Measurements from ENCODE around the gene TRIM52. TPM values are rescaled to one million over a fixed set of nuclear protein-coding genes. Genes with fewer than 3 reads are reported as not detected.

Gene TRIM52
- polyA plus RNA-seq, 1 of the 3 experiments (the other 2 are of a cell fraction) = 6.4 TPM

DNA sequence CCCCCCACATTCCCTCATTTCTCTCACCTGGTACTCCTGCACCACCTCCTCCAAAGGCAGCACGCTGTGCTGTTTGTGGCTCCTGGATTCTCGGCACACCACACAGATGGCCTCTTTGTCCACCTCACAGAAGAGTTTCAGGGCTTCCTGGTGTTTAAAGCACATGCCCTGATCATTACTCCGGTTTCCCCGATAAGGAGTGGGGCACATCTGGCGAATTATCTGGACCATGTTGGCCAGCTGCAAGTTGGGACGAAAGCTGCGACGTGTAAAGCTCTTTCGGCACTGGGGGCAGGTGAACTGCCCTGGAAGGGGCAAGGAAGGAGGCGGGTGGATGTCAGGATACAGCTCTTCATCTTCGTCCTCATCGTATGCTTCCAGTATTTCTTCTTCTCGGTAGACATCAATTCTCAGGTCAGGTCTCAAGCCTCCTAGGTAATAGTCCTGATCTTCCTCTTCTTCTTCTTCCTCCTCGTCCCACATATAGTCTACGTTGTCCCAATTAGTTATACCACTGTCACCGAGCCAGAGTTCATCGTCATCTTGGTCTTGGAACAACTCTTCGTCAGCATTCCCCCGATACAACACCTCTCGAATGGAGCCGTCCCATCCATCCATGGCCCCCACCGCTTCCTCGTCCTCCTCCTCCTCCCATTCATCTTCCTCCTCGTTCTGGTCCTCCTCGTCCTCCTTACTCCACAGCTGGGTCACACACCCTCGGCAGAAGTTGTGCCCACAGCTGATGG, 796 bp downstream of the TRIM52 start (continued):
- TF ChIP-seq YY1 (IDR thresholded peaks at IDR 0.05; ENCODE audit: low read depth) = no peak
- TF ChIP-seq JUND (IDR thresholded peaks at IDR 0.05) = no peak
- no peak for TF ChIP-seq NFIC (IDR thresholded peaks at IDR 0.05; ENCODE audit: borderline replicate concordance)
- no peak for TF ChIP-seq TAF1 (IDR thresholded peaks at IDR 0.05; ENCODE audit: borderline replicate concordance, low read depth, low read length)
- TF ChIP-seq RAD21 (IDR thresholded peaks at IDR 0.05; ENCODE audit: low read length) = no peak

DNA sequence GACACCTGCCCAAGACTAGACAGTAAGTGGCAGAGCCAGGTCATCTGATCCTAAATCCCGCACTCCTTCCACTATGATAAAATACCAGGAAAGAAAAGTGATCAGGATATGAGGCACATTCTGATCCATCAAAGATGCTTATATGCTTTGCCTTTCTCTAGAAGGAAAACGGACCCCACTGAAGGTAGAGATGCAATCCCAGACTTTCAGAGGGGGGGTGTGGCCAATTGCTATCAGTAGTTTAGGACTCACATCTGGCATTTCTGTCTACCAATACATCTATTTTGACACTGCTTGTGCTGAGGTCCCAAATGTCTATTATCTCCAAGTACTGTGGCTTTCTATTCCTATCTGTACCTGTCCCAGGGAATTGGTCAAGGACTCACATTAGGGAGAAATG, 1.7 kb downstream of the TRIM52 start:
- H3K9ac ChIP-seq = peak overlapping the region; percentile 100
- POLR2A ChIA-PET = interaction anchor here (3.7 kb wide), 1 partner anchor 8 kb away, joined by 22 read pairs; no protein-coding TSS in a partner anchor

DNA sequence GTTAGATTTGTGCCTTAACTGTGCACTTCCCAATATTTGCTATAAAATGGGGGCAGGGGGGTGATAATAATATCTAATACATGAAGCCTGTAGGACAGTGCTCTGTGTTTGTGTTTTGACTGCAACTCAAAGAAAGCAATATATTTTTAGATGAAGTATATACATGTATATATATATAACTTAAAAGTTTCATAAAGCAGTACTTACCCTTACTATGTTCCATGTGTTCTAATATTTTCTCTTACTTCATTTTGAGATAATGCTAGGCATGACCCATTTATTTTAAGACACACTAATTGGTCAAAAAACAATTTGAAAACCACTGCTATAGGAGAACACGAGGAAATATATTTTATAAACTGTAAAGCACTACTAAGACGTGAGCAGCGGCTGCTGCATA, 2.4 kb downstream of the TRIM52 start:
- CTCF ChIA-PET = interaction anchor here (0.6 kb wide), 1 partner anchor 1284 kb away, joined by 3 read pairs; no protein-coding TSS in a partner anchor
- no peaks in the 10 kb centered on the region for H3K9me2 ChIP-seq
- peaks cover 16% of the 10 kb centered on the region for H3F3A ChIP-seq (replicated peaks; ENCODE audit: insufficient read depth)
- 79% methylated on average over 3 of the region's 3 CpGs for WGBS (ENCODE audit: low lambda C conversion rate)
- H4K20me1 ChIP-seq (ENCODE audit: insufficient read depth) = peaks cover 56% of the 10 kb centered on the region
- H3K27ac ChIP-seq (ENCODE audit: low read depth in 2 of 2, low read length in 1 of 2) = no peak overlapping the region
- H3K27me3 ChIP-seq (ENCODE audit: insufficient read depth) = no peaks in the 10 kb centered on the region
- H3K79me2 ChIP-seq (ENCODE audit: insufficient read depth) = peaks cover 90% of the 10 kb centered on the region
- TF ChIP-seq FOXJ3 (CRISPR knock-in tag; IDR thresholded peaks at IDR 0.05) (no peak), SIN3A (IDR thresholded peaks at IDR 0.05; ENCODE audit: borderline replicate concordance, low read depth, low read length) (no peak), ELF1 (IDR thresholded peaks at IDR 0.05) (no peak), POLR2AphosphoS5 (IDR thresholded peaks at IDR 0.05; ENCODE audit: low read depth, low read length) (no peak)
- H3K4me2 ChIP-seq = peak overlapping the region; percentile 100
- no peak overlapping the region for H3K9ac ChIP-seq
- H3K4me3 ChIP-seq (ENCODE audit: low read depth in 2 of 2, low read length in 1 of 2) = peak overlapping the region; percentile 84 to 97
- no peak overlapping the region for H2AFZ ChIP-seq (ENCODE audit: low read depth)
- DNase-seq = no peak
- POLR2A ChIA-PET = no interaction called here
- H3K4me1 ChIP-seq (ENCODE audit: control insufficient read depth in 1 of 2, insufficient read depth in 2 of 2, low read depth in 1 of 2, low read length in 1 of 2) = peaks cover 0 to 21% of the 10 kb centered on the region in 2 experiments; a peak in 2 of 4 replicates
- H3K36me3 ChIP-seq (replicated peaks in 1 of 2; ENCODE audit: control insufficient read depth in 1 of 2, insufficient read depth in 2 of 2, low read length in 1 of 2) = peaks cover 26 to 28% of the 10 kb centered on the region in 2 experiments
- no peaks in the 10 kb centered on the region for H3K9me3 ChIP-seq

More for the DNA sequence above, 1.7 kb downstream of the TRIM52 start:
- H3K36me3 ChIP-seq (replicated peaks in 1 of 2; ENCODE audit: control insufficient read depth in 1 of 2, insufficient read depth in 2 of 2, low read length in 1 of 2) = peaks cover 24 to 30% of the 10 kb centered on the region in 2 experiments
- H3K4me2 ChIP-seq = peak overlapping the region; percentile 100
- no peak for TF ChIP-seq MXI1 (IDR thresholded peaks at IDR 0.05; ENCODE audit: low read depth, low read length)
- no peak for TF ChIP-seq EZH2phosphoT487 (IDR thresholded peaks at IDR 0.05; ENCODE audit: borderline replicate concordance, low read depth)
- no peak for TF ChIP-seq GABPA (IDR thresholded peaks at IDR 0.05; ENCODE audit: low read depth)
- TF ChIP-seq ELF1 (IDR thresholded peaks at IDR 0.05) = no peak
- no peak for TF ChIP-seq GATA2 (CRISPR knock-in tag; IDR thresholded peaks at IDR 0.05)
- TF ChIP-seq, protein P1, sequence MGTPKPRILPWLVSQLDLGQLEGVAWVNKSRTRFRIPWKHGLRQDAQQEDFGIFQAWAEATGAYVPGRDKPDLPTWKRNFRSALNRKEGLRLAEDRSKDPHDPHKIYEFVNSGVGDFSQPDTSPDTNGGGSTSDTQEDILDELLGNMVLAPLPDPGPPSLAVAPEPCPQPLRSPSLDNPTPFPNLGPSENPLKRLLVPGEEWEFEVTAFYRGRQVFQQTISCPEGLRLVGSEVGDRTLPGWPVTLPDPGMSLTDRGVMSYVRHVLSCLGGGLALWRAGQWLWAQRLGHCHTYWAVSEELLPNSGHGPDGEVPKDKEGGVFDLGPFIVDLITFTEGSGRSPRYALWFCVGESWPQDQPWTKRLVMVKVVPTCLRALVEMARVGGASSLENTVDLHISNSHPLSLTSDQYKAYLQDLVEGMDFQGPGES (IDR thresholded peaks at IDR 0.05; ENCODE audit: low read depth, low read length) = no peak
- TF ChIP-seq RCOR1 (IDR thresholded peaks at IDR 0.05; ENCODE audit: low read length) = no peak
- TF ChIP-seq YY1 (IDR thresholded peaks at IDR 0.05; ENCODE audit: low read depth) = no peak
- no peak for TF ChIP-seq TAF1 (IDR thresholded peaks at IDR 0.05; ENCODE audit: borderline replicate concordance, low read depth, low read length)
- TF ChIP-seq NRF1 (IDR thresholded peaks at IDR 0.05; ENCODE audit: low read depth, low read length) = no peak
- 29% methylated on average over 2 of the region's 2 CpGs for WGBS (ENCODE audit: low lambda C conversion rate)
- H3K27me3 ChIP-seq (ENCODE audit: insufficient read depth) = no peaks in the 10 kb centered on the region
- CTCF ChIA-PET = interaction anchor here (1.2 to 1.6 kb wide), 2 partner anchors 16 to 24 kb away, joined by 3 to 5 read pairs; partner anchors contain the start of gene RACK1
- peak overlapping the region in 1 of 2 experiments; percentile 14; a peak in 1 of 4 replicates for H3K27ac ChIP-seq (ENCODE audit: low read depth in 2 of 2, low read length in 1 of 2)
- H3K79me2 ChIP-seq (ENCODE audit: insufficient read depth) = peaks cover 86% of the 10 kb centered on the region
- peaks cover 16% of the 10 kb centered on the region for H3F3A ChIP-seq (replicated peaks; ENCODE audit: insufficient read depth)
- H3K4me3 ChIP-seq (ENCODE audit: low read depth in 2 of 2, low read length in 1 of 2) = peak overlapping the region; percentile 84 to 97
- DNase-seq = no peak
- no peaks in the 10 kb centered on the region for H3K9me2 ChIP-seq
- no peaks in the 10 kb centered on the region for H3K9me3 ChIP-seq
- H2AFZ ChIP-seq (ENCODE audit: low read depth) = no peak overlapping the region
- peaks cover 0 to 21% of the 10 kb centered on the region in 2 experiments; a peak in 2 of 4 replicates for H3K4me1 ChIP-seq (ENCODE audit: control insufficient read depth in 1 of 2, insufficient read depth in 2 of 2, low read depth in 1 of 2, low read length in 1 of 2)
- peaks cover 49% of the 10 kb centered on the region for H4K20me1 ChIP-seq (ENCODE audit: insufficient read depth)

Measured in SK-N-SH (cell line).